Measurements from ENCODE around the gene PDGFC.
"Not testable (repeated sequence)": the region's sequence is repeated elsewhere in the genome, so short reads cannot be mapped to it uniquely, and the experiment has no call there.

The PDGFC gene

DNA sequence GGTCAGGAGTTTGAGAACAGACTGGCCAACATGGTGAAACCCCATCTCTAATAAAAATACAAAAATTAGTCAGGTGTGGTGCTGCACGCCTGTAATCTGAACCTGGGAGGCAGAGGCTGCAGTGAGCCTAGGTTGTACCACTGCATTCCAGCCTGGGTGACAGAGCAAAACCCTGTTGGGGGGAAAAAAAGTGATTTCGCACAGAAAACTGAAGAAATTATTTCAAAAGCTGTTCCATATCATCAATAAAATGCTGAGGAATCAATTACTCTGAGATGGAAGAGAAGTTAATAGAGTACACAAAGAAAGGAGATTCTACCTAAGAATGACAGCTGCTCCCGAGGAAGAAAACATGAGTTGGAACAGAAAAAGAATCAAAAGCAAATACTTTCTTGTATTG lies 95.9 kb downstream of the PDGFC start:
- CTCF ChIA-PET = interaction anchor here (1.3 kb wide), 1 partner anchor 10 kb away, joined by 3 read pairs; no protein-coding TSS in a partner anchor
- no peak for DNase-seq (ENCODE audit: extremely low spot score)
- POLR2A ChIA-PET = no interaction called here
- TF ChIP-seq, protein P1, sequence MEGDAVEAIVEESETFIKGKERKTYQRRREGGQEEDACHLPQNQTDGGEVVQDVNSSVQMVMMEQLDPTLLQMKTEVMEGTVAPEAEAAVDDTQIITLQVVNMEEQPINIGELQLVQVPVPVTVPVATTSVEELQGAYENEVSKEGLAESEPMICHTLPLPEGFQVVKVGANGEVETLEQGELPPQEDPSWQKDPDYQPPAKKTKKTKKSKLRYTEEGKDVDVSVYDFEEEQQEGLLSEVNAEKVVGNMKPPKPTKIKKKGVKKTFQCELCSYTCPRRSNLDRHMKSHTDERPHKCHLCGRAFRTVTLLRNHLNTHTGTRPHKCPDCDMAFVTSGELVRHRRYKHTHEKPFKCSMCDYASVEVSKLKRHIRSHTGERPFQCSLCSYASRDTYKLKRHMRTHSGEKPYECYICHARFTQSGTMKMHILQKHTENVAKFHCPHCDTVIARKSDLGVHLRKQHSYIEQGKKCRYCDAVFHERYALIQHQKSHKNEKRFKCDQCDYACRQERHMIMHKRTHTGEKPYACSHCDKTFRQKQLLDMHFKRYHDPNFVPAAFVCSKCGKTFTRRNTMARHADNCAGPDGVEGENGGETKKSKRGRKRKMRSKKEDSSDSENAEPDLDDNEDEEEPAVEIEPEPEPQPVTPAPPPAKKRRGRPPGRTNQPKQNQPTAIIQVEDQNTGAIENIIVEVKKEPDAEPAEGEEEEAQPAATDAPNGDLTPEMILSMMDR (IDR thresholded peaks at IDR 0.05; ENCODE audit: control extremely low read depth, extremely low read depth, low read depth, missing control alignments) = no peak

- no peak for DNase-seq (ENCODE audit: extremely low spot score)
- ChIA-PET POLR2A (no interaction called here), CTCF (interaction anchor here (0.8 to 1.3 kb wide), 5 partner anchors 10 to 237 kb away, joined by 3 to 5 read pairs (median 3); no protein-coding TSS in a partner anchor)
- TF ChIP-seq, protein P1 (IDR thresholded peaks at IDR 0.05; ENCODE audit: control extremely low read depth, extremely low read depth, low read depth, missing control alignments) = no peak
Observed at GRCh38 chr4:156875055-156875454, 96.5 kb downstream of the PDGFC start.

- ChIA-PET POLR2A (no interaction called here), CTCF (interaction anchor here (1.1 to 2.1 kb wide), 4 partner anchors 9 to 24 kb away, joined by 3 to 5 read pairs (median 4); no protein-coding TSS in a partner anchor)
- TF ChIP-seq, protein P1 (IDR thresholded peaks at IDR 0.05; ENCODE audit: control extremely low read depth, extremely low read depth, low read depth, missing control alignments) = no peak
- no peak for DNase-seq (ENCODE audit: extremely low spot score)
Observed at GRCh38 chr4:156873799-156874198, 97.8 kb downstream of the PDGFC start.

DNA sequence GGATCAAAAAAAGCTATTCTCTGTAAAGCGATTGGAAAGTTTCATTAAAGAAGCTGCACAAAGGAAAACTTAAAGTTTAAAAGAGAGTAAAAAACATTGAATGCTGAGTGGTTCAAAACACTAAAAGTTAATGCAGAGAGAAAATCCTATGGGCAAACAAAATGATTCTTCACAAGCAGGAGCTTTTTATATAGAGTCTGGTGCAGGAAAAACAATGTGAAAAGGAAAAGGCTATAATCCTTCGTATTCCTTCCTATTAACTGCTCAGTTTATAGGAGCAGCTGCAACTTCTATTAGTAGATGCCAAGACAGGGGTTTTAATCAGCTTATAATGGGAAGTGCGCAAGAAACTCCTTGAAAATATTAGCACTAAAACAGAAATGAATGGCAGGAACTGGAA lies 100.7 kb downstream of the PDGFC start:
- POLR2A ChIA-PET = no interaction called here
- TF ChIP-seq, protein P1 (IDR thresholded peaks at IDR 0.05; ENCODE audit: control extremely low read depth, extremely low read depth, low read depth, missing control alignments) = no peak
- CTCF ChIA-PET = no interaction called here

GRCh38 chr4:156870131-156870530 lies 101.5 kb downstream of the PDGFC start:
- ChIA-PET POLR2A (no interaction called here), CTCF (no interaction called here)
- TF ChIP-seq, protein P1 (IDR thresholded peaks at IDR 0.05; ENCODE audit: control extremely low read depth, extremely low read depth, low read depth, missing control alignments) = no peak
- no peak for DNase-seq (ENCODE audit: extremely low spot score)

More for the DNA sequence above, 100.7 kb downstream of the PDGFC start:
- DNase-seq (ENCODE audit: extremely low spot score) = no peak

- CTCF ChIA-PET = interaction anchor here (1.0 kb wide), 1 partner anchor 10 kb away, joined by 4 read pairs; no protein-coding TSS in a partner anchor
- DNase-seq (ENCODE audit: extremely low spot score); POLR2A ChIA-PET: not testable (repeated sequence)
Observed at GRCh38 chr4:156866088-156866487, 105.5 kb downstream of the PDGFC start.

GRCh38 chr4:156865451-156865850 lies 106.1 kb downstream of the PDGFC start:
- POLR2A ChIA-PET = no interaction called here
- TF ChIP-seq, protein P1 (IDR thresholded peaks at IDR 0.05; ENCODE audit: control extremely low read depth, extremely low read depth, low read depth, missing control alignments) = no peak
- CTCF ChIA-PET = interaction anchor here (0.9 to 1.0 kb wide), 2 partner anchors 9 kb away, joined by 3 to 4 read pairs; no protein-coding TSS in a partner anchor
- no peak for DNase-seq (ENCODE audit: extremely low spot score)
